Osteoblast (primary cell): ENCODE measurements around the gene AXIN2. TPM values are rescaled to one million over a fixed set of nuclear protein-coding genes. Genes with fewer than 3 reads are reported as not detected.

Experiments used
- DNase-seq: peaks from one replicate; pipeline ENCODE4 v3.0.0; 2011; ENCODE audit warnings: low spot score, mixed read lengths; ENCODE audit not compliant: insufficient read length; ENCODE audit errors: missing footprints
- H2AFZ ChIP-seq: 2 replicates; pipeline ENCODE4 v1.6.0; 2011; ENCODE audit warnings: mild to moderate bottlenecking, low read length
- H3K27ac ChIP-seq: 2 replicates; pipeline ENCODE4 v1.5.1; 2011; ENCODE audit warnings: mild to moderate bottlenecking, low read depth, low read length, moderate library complexity
- H3K27me3 ChIP-seq: 2 replicates; pipeline ENCODE4 v1.6.0; 2012; ENCODE audit warnings: mild to moderate bottlenecking, control low read depth, inconsistent platforms, low read length, moderate library complexity; ENCODE audit not compliant: insufficient read depth
- H3K36me3 ChIP-seq: 2 replicates; pipeline ENCODE4 v1.5.1; 2011; ENCODE audit warnings: mild to moderate bottlenecking, low read length, control low read depth, moderate library complexity; ENCODE audit not compliant: insufficient read depth
- H3K4me1 ChIP-seq: 2 replicates; pipeline ENCODE4 v1.5.1; 2011; ENCODE audit warnings: mild to moderate bottlenecking, low read length, control low read depth, moderate library complexity; ENCODE audit not compliant: insufficient read depth
- H3K4me2 ChIP-seq: 2 replicates; pipeline ENCODE4 v1.6.0; 2011; ENCODE audit warnings: mild to moderate bottlenecking, low read length; ENCODE audit not compliant: insufficient read depth
- H3K4me3 ChIP-seq: fragments of 200-600 bp; sonication (generic); 3 replicates; pipeline ENCODE4 v1.5.1; 2012; ENCODE audit warnings: mild to moderate bottlenecking, low read length, inconsistent platforms; ENCODE audit not compliant: insufficient read depth
- H3K79me2 ChIP-seq: 2 replicates; pipeline ENCODE4 v1.6.0; 2012; ENCODE audit warnings: mild to moderate bottlenecking, low read length, control low read depth, inconsistent platforms; ENCODE audit not compliant: insufficient read depth
- H3K9me3 ChIP-seq: 2 replicates; pipeline ENCODE4 v1.5.1; 2011; ENCODE audit warnings: low read depth, low read length, control low read depth
- H4K20me1 ChIP-seq: 2 replicates; pipeline ENCODE4 v1.6.0; 2012; ENCODE audit warnings: mild to moderate bottlenecking, low read length, control low read depth; ENCODE audit not compliant: insufficient read depth
- CTCF ChIP-seq: IDR thresholded peaks from 2 replicates; pipeline ENCODE4 v1.5.1; 2011; ENCODE audit warnings: mild to moderate bottlenecking, low read depth, low read length, moderate library complexity; ENCODE audit errors: extremely low read depth
- total RNA-seq: library from RNA; depleted of rRNA; stranded (reverse); fragments of >200 nt; gene quantifications from 2 replicates; pipeline ENCODE4 v1.2.3, GENCODE V29; 2012

Gene AXIN2
- total RNA-seq = 2.9 and 5.1 TPM in 2 replicates

GRCh38 chr17:65561452-65562205, at the start of gene AXIN2:
Gene AXIN2 (minus strand): TSS chr17:65561648. CDS start chr17:65558620, 3,028 bp downstream.
- peaks cover 18% of the 10 kb centered on the region for H4K20me1 ChIP-seq
- TF ChIP-seq CTCF = peak; percentile 22
- H3K4me2 ChIP-seq = peak within 1 kb of the TSS; percentile 87
- peak; percentile 100 for DNase-seq
- H3K27ac ChIP-seq = peak within 1 kb of the TSS; percentile 76
- H3K79me2 ChIP-seq = no peaks in the 10 kb centered on the region
- H3K4me1 ChIP-seq = peaks cover 13% of the 10 kb centered on the region
- no peaks in the 10 kb centered on the region for H3K9me3 ChIP-seq
- H3K27me3 ChIP-seq = peaks cover 5% of the 10 kb centered on the region
- peak within 1 kb of the TSS; percentile 79 for H3K4me3 ChIP-seq
- H2AFZ ChIP-seq = peak within 1 kb of the TSS; percentile 72
- peaks cover 2% of the 10 kb centered on the region for H3K36me3 ChIP-seq

GRCh38 chr17:65609749-65610148, 48.3 kb upstream of the AXIN2 start:
- no peak overlapping the region for H3K4me2 ChIP-seq
- DNase-seq = no peak
- no peak overlapping the region for H3K4me3 ChIP-seq
- TF ChIP-seq CTCF = no peak
- no peaks in the 10 kb centered on the region for H3K79me2 ChIP-seq
- H2AFZ ChIP-seq = no peak overlapping the region
- no peaks in the 10 kb centered on the region for H4K20me1 ChIP-seq
- peaks cover 2% of the 10 kb centered on the region for H3K27me3 ChIP-seq
- no peaks in the 10 kb centered on the region for H3K4me1 ChIP-seq
- no peaks in the 10 kb centered on the region for H3K9me3 ChIP-seq
- H3K27ac ChIP-seq = no peak overlapping the region
- no peaks in the 10 kb centered on the region for H3K36me3 ChIP-seq

GRCh38 chr17:65609286-65609685, 47.8 kb upstream of the AXIN2 start:
- Histone ChIP-seq H3K4me3 (no peak overlapping the region), H2AFZ (no peak overlapping the region), H3K36me3 (no peaks in the 10 kb centered on the region), H3K4me2 (no peak overlapping the region), H3K79me2 (no peaks in the 10 kb centered on the region), H3K9me3 (no peaks in the 10 kb centered on the region), H4K20me1 (no peaks in the 10 kb centered on the region), H3K27me3 (peaks cover 2% of the 10 kb centered on the region), H3K27ac (no peak overlapping the region), H3K4me1 (no peaks in the 10 kb centered on the region)
- no peak for TF ChIP-seq CTCF
- DNase-seq = no peak

- Histone ChIP-seq H3K4me2 (no peak overlapping the region), H3K36me3 (no peaks in the 10 kb centered on the region), H3K27me3 (peaks cover 6% of the 10 kb centered on the region), H4K20me1 (no peaks in the 10 kb centered on the region), H3K4me1 (no peaks in the 10 kb centered on the region), H3K27ac (no peak overlapping the region), H3K4me3 (no peak overlapping the region), H3K79me2 (no peaks in the 10 kb centered on the region), H3K9me3 (no peaks in the 10 kb centered on the region), H2AFZ (no peak overlapping the region)
- DNase-seq = no peak
- no peak for TF ChIP-seq CTCF
Observed at GRCh38 chr17:65604070-65604469, 42.6 kb upstream of the AXIN2 start.
